Mesothelial cell of epicardium (in vitro differentiated cells): ENCODE data around the gene C10orf88. TPM values are rescaled to one million over a fixed set of nuclear protein-coding genes. Genes with fewer than 3 reads are reported as not detected.

Experiments
- DNase-seq, 2 experiments: peaks; one replicate each; pipeline ENCODE4 v3.0.0; 2021; ENCODE audit warnings: low spot score in 2 of 2; ENCODE audit not compliant: unreplicated experiment in 2 of 2
- H3K27ac Mint-ChIP-seq: 2 replicates; pipeline ENCODE4 v1.8.0; 2021; ENCODE audit warnings: mixed read lengths
- H3K27me3 Mint-ChIP-seq: 2 replicates; pipeline ENCODE4 v1.8.0; 2021; ENCODE audit warnings: low read depth, mixed read lengths
- H3K36me3 Mint-ChIP-seq: 2 replicates; pipeline ENCODE4 v1.8.0; 2021; ENCODE audit warnings: mixed read lengths
- H3K4me1 Mint-ChIP-seq: 2 replicates; pipeline ENCODE4 v1.8.0; 2021; ENCODE audit warnings: mixed read lengths
- H3K4me3 Mint-ChIP-seq: 2 replicates; pipeline ENCODE4 v1.8.0; 2021; ENCODE audit warnings: mild to moderate bottlenecking, moderate library complexity, mixed read lengths
- H3K9me3 Mint-ChIP-seq: 2 replicates; pipeline ENCODE4 v1.8.0; 2021; ENCODE audit warnings: mixed read lengths
- CTCF ChIP-seq: fragments of 200-600 bp; sonication (generic); IDR thresholded peaks from one replicate; pipeline ENCODE4 v1.5.0; 2021; ENCODE audit warnings: antibody characterized with exemption; ENCODE audit not compliant: unreplicated experiment
- total RNA-seq: library from RNA; stranded (reverse); gene quantifications from 3 replicates; pipeline ENCODE4 v1.2.1, GENCODE V29; 2021

Gene C10orf88
- total RNA-seq, 1 donor from 2014 or later = 13.5 TPM

- peak overlapping the region; percentile 62 for H3K27ac Mint-ChIP-seq
- DNase-seq = no peak
- peaks cover 24% of the 10 kb centered on the region for H3K36me3 Mint-ChIP-seq
- H3K4me3 Mint-ChIP-seq = no peak overlapping the region
- H3K4me1 Mint-ChIP-seq = peaks cover 13% of the 10 kb centered on the region
- no peak for TF ChIP-seq CTCF
- H3K9me3 Mint-ChIP-seq = peaks cover 6% of the 10 kb centered on the region
- H3K27me3 Mint-ChIP-seq = no peaks in the 10 kb centered on the region
These were observed 14.7 kb downstream of the C10orf88 start for GRCh38 chr10:122939133-122939855.

DNA sequence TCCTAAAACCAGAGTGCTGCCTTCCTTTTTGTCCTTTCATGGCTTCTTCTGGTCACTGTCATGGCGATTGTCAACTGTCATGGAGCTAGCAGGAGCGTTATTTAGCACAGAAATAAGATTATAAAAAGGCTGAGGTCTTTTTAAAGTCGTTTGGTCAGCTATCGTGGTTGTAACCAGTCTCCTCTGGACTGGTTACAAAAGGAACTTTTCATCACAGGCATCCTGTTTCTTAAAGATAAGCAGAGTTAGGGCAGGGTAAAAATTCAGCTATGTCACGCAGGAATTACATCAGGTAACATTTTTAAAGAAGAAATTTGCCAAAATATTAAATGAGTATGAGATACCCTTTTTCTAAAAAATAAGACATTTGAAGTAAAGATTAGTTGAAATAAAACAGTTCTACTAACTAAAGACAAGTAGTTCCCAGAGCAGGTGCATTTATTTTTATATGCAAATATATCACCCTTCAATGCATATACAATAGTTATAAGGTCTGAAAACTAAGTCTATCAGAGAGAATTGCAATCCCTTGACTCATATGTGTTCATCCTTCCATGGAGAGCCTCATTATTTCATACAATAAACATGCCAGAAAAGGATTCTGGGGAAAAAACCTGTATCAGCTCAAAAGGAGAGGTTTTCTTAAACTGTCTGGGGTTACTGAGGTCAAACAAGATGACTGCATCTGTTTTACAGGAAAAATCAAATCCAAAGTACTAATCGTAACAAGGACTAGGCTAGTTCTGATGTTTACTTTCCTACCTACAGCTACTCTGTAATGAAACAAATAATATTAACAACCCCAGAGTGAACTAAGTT lies 22.7 kb downstream of the C10orf88 start:
- Mint-ChIP-seq H3K4me3 (no peak overlapping the region), H3K4me1 (no peaks in the 10 kb centered on the region), H3K9me3 (peaks cover 4% of the 10 kb centered on the region), H3K27me3 (no peaks in the 10 kb centered on the region), H3K36me3 (peaks cover 20% of the 10 kb centered on the region), H3K27ac (no peak overlapping the region)
- DNase-seq = no peak
- no peak for TF ChIP-seq CTCF

- peaks cover 15% of the 10 kb centered on the region for H3K36me3 Mint-ChIP-seq
- H3K27ac Mint-ChIP-seq = no peak overlapping the region
- H3K4me1 Mint-ChIP-seq = no peaks in the 10 kb centered on the region
- no peaks in the 10 kb centered on the region for H3K9me3 Mint-ChIP-seq
- no peak for TF ChIP-seq CTCF
- H3K4me3 Mint-ChIP-seq = no peak overlapping the region
- no peaks in the 10 kb centered on the region for H3K27me3 Mint-ChIP-seq
- DNase-seq = no peak
These were observed 23.9 kb downstream of the C10orf88 start for GRCh38 chr10:122930140-122930539.

DNA sequence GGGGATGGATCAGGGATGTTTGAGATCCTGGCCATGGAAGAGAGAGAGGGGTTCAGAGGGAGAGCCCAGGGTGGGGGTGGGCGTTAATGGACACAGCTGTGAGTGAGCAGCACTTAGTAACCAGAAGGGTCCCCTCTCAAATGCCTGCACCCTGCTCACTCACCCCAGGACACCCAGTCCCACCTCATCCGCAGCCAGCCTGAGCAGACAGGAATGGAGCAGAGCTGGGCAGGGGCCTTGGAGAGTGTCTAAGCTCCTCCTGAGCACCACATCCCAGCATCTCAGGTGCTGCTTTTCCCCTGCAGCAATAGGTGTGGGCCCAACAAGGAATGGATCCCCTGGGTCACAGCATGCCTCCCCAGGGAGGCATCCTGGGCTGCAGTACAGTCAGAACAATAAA lies 38.3 kb downstream of the C10orf88 start:
- Mint-ChIP-seq H3K4me1 (no peaks in the 10 kb centered on the region), H3K36me3 (no peaks in the 10 kb centered on the region), H3K27me3 (peaks cover 7% of the 10 kb centered on the region), H3K4me3 (no peak overlapping the region), H3K27ac (no peak overlapping the region), H3K9me3 (peaks cover 4% of the 10 kb centered on the region)
- TF ChIP-seq CTCF = no peak
- DNase-seq = no peak

- DNase-seq = peak; percentile 43 to 89
- TF ChIP-seq CTCF = no peak
These were observed 42.0 kb downstream of the C10orf88 start for GRCh38 chr10:122911889-122912484.

More at GRCh38 chr10:122911889-122912484, 42.0 kb downstream of the C10orf88 start:
- Mint-ChIP-seq H3K27me3 (peaks cover 11% of the 10 kb centered on the region), H3K36me3 (no peaks in the 10 kb centered on the region), H3K4me3 (no peak overlapping the region), H3K9me3 (peaks cover 4% of the 10 kb centered on the region), H3K27ac (no peak overlapping the region), H3K4me1 (no peaks in the 10 kb centered on the region)
